Jurkat, Clone E6-1 (cell line): Measurements from ENCODE around the gene CLEC10A.
"Not testable (repeated sequence)": the region's sequence is repeated elsewhere in the genome, so short reads cannot be mapped to it uniquely, and the experiment has no call there.

Source experiments
- DNase-seq: peaks from one replicate; pipeline ENCODE4 v3.0.0-alpha.2; 2011; ENCODE audit warnings: low read depth, low spot score
- H3K4me3 ChIP-seq: 2 replicates; pipeline ENCODE4 v1.5.1; 2011; ENCODE audit warnings: mild to moderate bottlenecking, low read length, control low read depth, moderate library complexity

CLEC10A gene

GRCh38 chr17:7080456-7081041 is 498 bp upstream of the CLEC10A start:
- DNase-seq: no peak

GRCh38 chr17:7078711-7079110 is 1.3 kb downstream of the CLEC10A start:
- H3K4me3 ChIP-seq: no peak overlapping the region
- DNase-seq: no peak

More at GRCh38 chr17:7080456-7081041, 498 bp upstream of the CLEC10A start:
- no peak overlapping the region for H3K4me3 ChIP-seq

- H3K4me3 ChIP-seq: no peak overlapping the region
- no peak for DNase-seq
Observed at GRCh38 chr17:7077911-7078546, 2.0 kb downstream of the CLEC10A start.

GRCh38 chr17:7074931-7075330 is 5.1 kb downstream of the CLEC10A start:
- no peak for DNase-seq
- H3K4me3 ChIP-seq: no peak overlapping the region

GRCh38 chr17:7072406-7072805 is 7.6 kb downstream of the CLEC10A start:
- H3K4me3 ChIP-seq: no peak overlapping the region
- DNase-seq: no peak

GRCh38 chr17:7070712-7071111 is 9.3 kb downstream of the CLEC10A start:
- DNase-seq: no peak
- H3K4me3 ChIP-seq: no peak overlapping the region

GRCh38 chr17:7068268-7068667 is 11.8 kb downstream of the CLEC10A start:
- no peak overlapping the region for H3K4me3 ChIP-seq
- DNase-seq: no peak

- DNase-seq: no peak
- no peak overlapping the region for H3K4me3 ChIP-seq
Observed at GRCh38 chr17:7067198-7067597, 12.9 kb downstream of the CLEC10A start.

GRCh38 chr17:7064261-7064660 is 15.8 kb downstream of the CLEC10A start:
- H3K4me3 ChIP-seq: no peak overlapping the region
- DNase-seq: no peak

GRCh38 chr17:7063518-7064094 is 16.4 kb downstream of the CLEC10A start:
- no peak for DNase-seq

GRCh38 chr17:7060165-7060891 is 19.7 kb downstream of the CLEC10A start:
- no peak for DNase-seq
- no peak overlapping the region for H3K4me3 ChIP-seq

More at GRCh38 chr17:7063518-7064094, 16.4 kb downstream of the CLEC10A start:
- no peak overlapping the region for H3K4me3 ChIP-seq

GRCh38 chr17:7058831-7059447 is 21.1 kb downstream of the CLEC10A start:
- no peak overlapping the region for H3K4me3 ChIP-seq
- no peak for DNase-seq

- no peak for DNase-seq
- H3K4me3 ChIP-seq: no peak overlapping the region
Observed at GRCh38 chr17:7056386-7056785, 23.7 kb downstream of the CLEC10A start.

GRCh38 chr17:7050583-7050982 is 29.5 kb downstream of the CLEC10A start:
- not testable (repeated sequence) for H3K4me3 ChIP-seq, DNase-seq

GRCh38 chr17:7048968-7049367 is 31.1 kb downstream of the CLEC10A start:
- no peak overlapping the region for H3K4me3 ChIP-seq
- DNase-seq: no peak

- DNase-seq: no peak
- H3K4me3 ChIP-seq: no peak overlapping the region
Observed at GRCh38 chr17:7047566-7047965, 32.5 kb downstream of the CLEC10A start.

- peak; percentile 90 for DNase-seq
- H3K4me3 ChIP-seq: peak overlapping the region; percentile 66
Observed at GRCh38 chr17:7046725-7047397, 33.2 kb downstream of the CLEC10A start.

- DNase-seq: no peak
- H3K4me3 ChIP-seq: peak overlapping the region; percentile 66
Observed at GRCh38 chr17:7046127-7046724, 33.8 kb downstream of the CLEC10A start.
